Measurements from ENCODE around the gene C8A. TPM values are rescaled to one million over a fixed set of nuclear protein-coding genes. Genes with fewer than 3 reads are reported as not detected.

Gene C8A
- total and polyA plus RNA-seq, 2 donors (not counting 1 experiment from before 2014, with no cell fraction given), result not detected

DNA sequence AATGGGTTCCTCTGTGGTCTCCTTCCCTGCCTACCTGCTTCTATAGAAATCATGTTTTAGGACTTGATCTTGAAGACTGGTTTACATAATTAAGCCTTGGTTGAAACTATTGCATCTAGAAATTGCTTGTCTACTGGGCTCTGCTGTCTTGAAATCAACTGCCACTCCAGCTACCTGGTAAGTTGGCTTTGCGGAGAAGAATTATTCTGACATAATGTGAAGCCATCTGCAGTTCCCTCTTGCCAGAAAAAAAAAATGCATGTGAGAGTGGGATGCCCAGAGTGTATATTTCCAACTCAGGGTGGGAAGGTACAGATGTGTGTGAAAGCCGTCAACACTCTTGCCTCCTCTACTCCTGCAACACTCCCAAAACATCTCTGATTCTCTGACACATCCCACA is 84.0 kb downstream of the C8A start:
- DNase-seq (ENCODE audit: low read depth in 2 of 2), result no peak
- no peak overlapping the region for H3K9ac ChIP-seq (ENCODE audit: insufficient read depth, low read length)
- no peak overlapping the region for H3K27ac ChIP-seq (ENCODE audit: insufficient read depth, low read length)
- TF ChIP-seq, protein P1, sequence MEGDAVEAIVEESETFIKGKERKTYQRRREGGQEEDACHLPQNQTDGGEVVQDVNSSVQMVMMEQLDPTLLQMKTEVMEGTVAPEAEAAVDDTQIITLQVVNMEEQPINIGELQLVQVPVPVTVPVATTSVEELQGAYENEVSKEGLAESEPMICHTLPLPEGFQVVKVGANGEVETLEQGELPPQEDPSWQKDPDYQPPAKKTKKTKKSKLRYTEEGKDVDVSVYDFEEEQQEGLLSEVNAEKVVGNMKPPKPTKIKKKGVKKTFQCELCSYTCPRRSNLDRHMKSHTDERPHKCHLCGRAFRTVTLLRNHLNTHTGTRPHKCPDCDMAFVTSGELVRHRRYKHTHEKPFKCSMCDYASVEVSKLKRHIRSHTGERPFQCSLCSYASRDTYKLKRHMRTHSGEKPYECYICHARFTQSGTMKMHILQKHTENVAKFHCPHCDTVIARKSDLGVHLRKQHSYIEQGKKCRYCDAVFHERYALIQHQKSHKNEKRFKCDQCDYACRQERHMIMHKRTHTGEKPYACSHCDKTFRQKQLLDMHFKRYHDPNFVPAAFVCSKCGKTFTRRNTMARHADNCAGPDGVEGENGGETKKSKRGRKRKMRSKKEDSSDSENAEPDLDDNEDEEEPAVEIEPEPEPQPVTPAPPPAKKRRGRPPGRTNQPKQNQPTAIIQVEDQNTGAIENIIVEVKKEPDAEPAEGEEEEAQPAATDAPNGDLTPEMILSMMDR (conservative IDR thresholded peaks at IDR 0.05 in 1 of 2, IDR thresholded peaks at IDR 0.05 in 1 of 2; ENCODE audit: low read depth in 1 of 2, low read length in 2 of 2), result no peak
- no peak for TF ChIP-seq EZH2 (IDR thresholded peaks at IDR 0.05; ENCODE audit: low read length, missing control alignments)
- no peaks in the 10 kb centered on the region for H4K20me1 ChIP-seq (ENCODE audit: control insufficient read depth, extremely low read depth, insufficient read depth, low read length)
- H3K4me1 ChIP-seq (ENCODE audit: control insufficient read depth, extremely low read depth, insufficient read depth, low read length), result no peaks in the 10 kb centered on the region
- H2AFZ ChIP-seq (ENCODE audit: low read length), result no peak overlapping the region
- no peaks in the 10 kb centered on the region for H3K27me3 ChIP-seq (ENCODE audit: control insufficient read depth, insufficient read depth, low read length)
- no peak overlapping the region for H3K4me3 ChIP-seq (replicated peaks in 1 of 4; ENCODE audit: control extremely low read depth in 1 of 4, insufficient read depth in 1 of 4, low read depth in 3 of 4, low read length in 4 of 4)
- H3K4me2 ChIP-seq (ENCODE audit: extremely low read depth, insufficient read depth, low read length), result no peak overlapping the region
- H3K9me3 ChIP-seq (ENCODE audit: control insufficient read depth, insufficient read depth, low read depth, low read length), result no peaks in the 10 kb centered on the region
- no peaks in the 10 kb centered on the region for H3K36me3 ChIP-seq (ENCODE audit: control insufficient read depth, insufficient read depth, low read length)
- H3K79me2 ChIP-seq (ENCODE audit: control insufficient read depth, insufficient read depth, low read length), result no peaks in the 10 kb centered on the region

DNA sequence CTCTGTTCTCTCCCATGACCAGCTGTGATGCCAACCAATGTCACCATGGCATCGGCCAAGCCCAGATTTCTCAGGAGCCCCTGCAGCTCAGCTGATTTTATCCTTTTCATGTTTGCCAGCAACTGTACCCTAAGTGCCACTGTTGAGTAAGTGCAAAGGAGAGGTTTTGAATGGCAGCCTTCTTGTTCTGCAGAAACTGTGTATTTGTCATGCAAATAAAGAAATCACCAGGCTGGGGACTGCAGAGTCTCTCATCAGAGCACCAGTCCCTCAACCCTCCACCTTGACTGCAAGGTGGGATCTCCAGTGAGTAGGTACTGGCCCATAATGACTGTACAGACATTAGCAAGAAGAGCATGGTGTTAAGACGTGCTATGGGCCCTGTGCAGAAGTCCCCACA is 84.6 kb downstream of the C8A start:
- Histone ChIP-seq H3K27me3 (ENCODE audit: control insufficient read depth, insufficient read depth, low read length) (no peaks in the 10 kb centered on the region), H3K27ac (ENCODE audit: insufficient read depth, low read length) (no peak overlapping the region), H3K4me1 (ENCODE audit: control insufficient read depth, extremely low read depth, insufficient read depth, low read length) (no peaks in the 10 kb centered on the region), H3K9ac (ENCODE audit: insufficient read depth, low read length) (no peak overlapping the region), H3K9me3 (ENCODE audit: control insufficient read depth, insufficient read depth, low read depth, low read length) (no peaks in the 10 kb centered on the region), H4K20me1 (ENCODE audit: control insufficient read depth, extremely low read depth, insufficient read depth, low read length) (no peaks in the 10 kb centered on the region), H3K79me2 (ENCODE audit: control insufficient read depth, insufficient read depth, low read length) (no peaks in the 10 kb centered on the region), H3K36me3 (ENCODE audit: control insufficient read depth, insufficient read depth, low read length) (no peaks in the 10 kb centered on the region), H3K4me2 (ENCODE audit: extremely low read depth, insufficient read depth, low read length) (no peak overlapping the region), H2AFZ (ENCODE audit: low read length) (no peak overlapping the region), H3K4me3 (replicated peaks in 1 of 4; ENCODE audit: control extremely low read depth in 1 of 4, insufficient read depth in 1 of 4, low read depth in 3 of 4, low read length in 4 of 4) (no peak overlapping the region)
- no peak for DNase-seq (ENCODE audit: low read depth in 2 of 2)
- TF ChIP-seq EZH2 (IDR thresholded peaks at IDR 0.05; ENCODE audit: low read length, missing control alignments), result no peak

DNA sequence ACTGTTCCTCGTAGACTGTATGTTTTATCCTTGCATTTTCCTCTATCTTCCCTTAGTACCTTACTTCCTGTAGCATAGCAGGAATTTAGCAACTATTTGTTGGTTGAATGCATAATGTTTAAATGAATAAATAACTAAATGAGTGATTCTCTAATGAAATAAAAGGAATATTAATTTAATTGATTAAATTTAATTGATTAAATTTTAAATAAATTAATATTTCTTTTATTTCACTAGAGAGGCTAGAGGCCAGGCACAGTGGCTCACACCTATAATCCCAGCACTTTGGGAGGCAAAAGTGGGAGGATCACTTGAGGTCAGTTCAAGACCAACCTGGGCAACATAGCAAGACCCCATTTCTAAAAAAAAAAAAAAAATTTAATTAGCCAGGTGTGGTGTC is 85.4 kb downstream of the C8A start:
- Histone ChIP-seq H4K20me1 (ENCODE audit: control insufficient read depth, extremely low read depth, insufficient read depth, low read length) (no peaks in the 10 kb centered on the region), H3K27me3 (ENCODE audit: control insufficient read depth, insufficient read depth, low read length) (no peaks in the 10 kb centered on the region), H3K9me3 (ENCODE audit: control insufficient read depth, insufficient read depth, low read depth, low read length) (no peaks in the 10 kb centered on the region), H3K27ac (ENCODE audit: insufficient read depth, low read length) (no peak overlapping the region), H3K9ac (ENCODE audit: insufficient read depth, low read length) (no peak overlapping the region), H3K79me2 (ENCODE audit: control insufficient read depth, insufficient read depth, low read length) (no peaks in the 10 kb centered on the region), H3K36me3 (ENCODE audit: control insufficient read depth, insufficient read depth, low read length) (no peaks in the 10 kb centered on the region), H3K4me1 (ENCODE audit: control insufficient read depth, extremely low read depth, insufficient read depth, low read length) (no peaks in the 10 kb centered on the region), H3K4me3 (replicated peaks in 1 of 4; ENCODE audit: control extremely low read depth in 1 of 4, insufficient read depth in 1 of 4, low read depth in 3 of 4, low read length in 4 of 4) (no peak overlapping the region), H3K4me2 (ENCODE audit: extremely low read depth, insufficient read depth, low read length) (no peak overlapping the region), H2AFZ (ENCODE audit: low read length) (no peak overlapping the region)
- TF ChIP-seq EZH2 (IDR thresholded peaks at IDR 0.05; ENCODE audit: low read length, missing control alignments), result no peak
- TF ChIP-seq, protein P1 (conservative IDR thresholded peaks at IDR 0.05 in 1 of 2, IDR thresholded peaks at IDR 0.05 in 1 of 2; ENCODE audit: low read depth in 1 of 2, low read length in 2 of 2), result no peak
- DNase-seq (ENCODE audit: low read depth in 2 of 2), result no peak

Measured in fibroblast of lung (primary cell).